ENCODE data around the gene NGEF.

The NGEF gene

GRCh38 chr2:232974396-232974795 is 38.7 kb downstream of the NGEF start:
- Histone ChIP-seq H3K4me3 (ENCODE audit: low read depth in 1 of 2, low read length in 1 of 2) (no peak overlapping the region), H3K27me3 (no peaks in the 10 kb centered on the region), H3K36me3 (no peaks in the 10 kb centered on the region), H3K27ac (no peak overlapping the region), H3K9me3 (no peaks in the 10 kb centered on the region), H3K4me1 (ENCODE audit: control insufficient read depth in 1 of 2, insufficient read depth in 1 of 2, low read depth in 1 of 2, low read length in 1 of 2) (no peaks in the 10 kb centered on the region)
- TF ChIP-seq, protein P1, sequence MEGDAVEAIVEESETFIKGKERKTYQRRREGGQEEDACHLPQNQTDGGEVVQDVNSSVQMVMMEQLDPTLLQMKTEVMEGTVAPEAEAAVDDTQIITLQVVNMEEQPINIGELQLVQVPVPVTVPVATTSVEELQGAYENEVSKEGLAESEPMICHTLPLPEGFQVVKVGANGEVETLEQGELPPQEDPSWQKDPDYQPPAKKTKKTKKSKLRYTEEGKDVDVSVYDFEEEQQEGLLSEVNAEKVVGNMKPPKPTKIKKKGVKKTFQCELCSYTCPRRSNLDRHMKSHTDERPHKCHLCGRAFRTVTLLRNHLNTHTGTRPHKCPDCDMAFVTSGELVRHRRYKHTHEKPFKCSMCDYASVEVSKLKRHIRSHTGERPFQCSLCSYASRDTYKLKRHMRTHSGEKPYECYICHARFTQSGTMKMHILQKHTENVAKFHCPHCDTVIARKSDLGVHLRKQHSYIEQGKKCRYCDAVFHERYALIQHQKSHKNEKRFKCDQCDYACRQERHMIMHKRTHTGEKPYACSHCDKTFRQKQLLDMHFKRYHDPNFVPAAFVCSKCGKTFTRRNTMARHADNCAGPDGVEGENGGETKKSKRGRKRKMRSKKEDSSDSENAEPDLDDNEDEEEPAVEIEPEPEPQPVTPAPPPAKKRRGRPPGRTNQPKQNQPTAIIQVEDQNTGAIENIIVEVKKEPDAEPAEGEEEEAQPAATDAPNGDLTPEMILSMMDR (IDR thresholded peaks at IDR 0.05): no peak

- no peak overlapping the region for H3K4me3 ChIP-seq (ENCODE audit: low read depth in 1 of 2, low read length in 1 of 2)
- no peaks in the 10 kb centered on the region for H3K9me3 ChIP-seq
- no peaks in the 10 kb centered on the region for H3K27me3 ChIP-seq
- H3K27ac ChIP-seq: no peak overlapping the region
- TF ChIP-seq, protein P1 (IDR thresholded peaks at IDR 0.05): no peak
- no peaks in the 10 kb centered on the region for H3K36me3 ChIP-seq
- H3K4me1 ChIP-seq (ENCODE audit: control insufficient read depth in 1 of 2, insufficient read depth in 1 of 2, low read depth in 1 of 2, low read length in 1 of 2): no peaks in the 10 kb centered on the region
These were observed 39.3 kb downstream of the NGEF start for GRCh38 chr2:232973796-232974195.

DNA sequence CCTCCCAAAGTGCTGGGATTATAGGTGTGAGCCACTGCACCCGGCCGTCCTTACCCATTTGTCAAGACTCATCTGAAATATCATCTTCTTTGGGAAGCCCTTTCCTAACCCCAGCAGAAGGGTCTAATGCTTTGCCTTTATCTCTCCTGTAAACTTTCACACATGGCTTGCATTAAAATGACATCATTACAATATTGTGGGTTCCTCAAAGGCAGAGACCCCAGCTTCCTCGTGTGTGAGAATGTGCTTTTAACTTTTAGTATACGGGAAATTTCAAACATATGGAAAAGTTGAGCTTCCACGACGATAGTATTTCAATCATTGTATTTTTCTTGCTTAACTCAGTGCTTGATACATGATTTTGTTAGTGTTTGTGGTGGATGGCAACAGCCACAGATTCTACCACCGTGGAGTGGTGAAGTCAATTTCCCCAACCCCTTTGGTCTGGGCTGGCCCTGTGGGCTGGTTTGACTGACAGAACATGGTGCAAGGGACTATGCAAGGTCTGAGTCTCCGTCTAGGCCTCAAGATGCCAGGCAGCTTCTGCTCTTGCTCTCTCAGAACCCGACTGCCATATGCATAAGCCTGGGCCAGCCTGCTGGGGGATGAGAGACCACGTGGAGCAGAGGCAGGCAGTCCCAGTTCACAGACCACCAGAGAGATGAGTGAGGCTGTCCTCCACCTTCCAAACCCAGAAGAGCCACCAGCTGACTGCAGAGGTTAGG is 39.9 kb downstream of the NGEF start:
- no peaks in the 10 kb centered on the region for H3K36me3 ChIP-seq
- TF ChIP-seq, protein P1 (IDR thresholded peaks at IDR 0.05): no peak
- H3K27ac ChIP-seq: no peak overlapping the region
- no peaks in the 10 kb centered on the region for H3K27me3 ChIP-seq
- no peak overlapping the region for H3K4me3 ChIP-seq (ENCODE audit: low read depth in 1 of 2, low read length in 1 of 2)
- H3K9me3 ChIP-seq: no peaks in the 10 kb centered on the region
- H3K4me1 ChIP-seq (ENCODE audit: control insufficient read depth in 1 of 2, insufficient read depth in 1 of 2, low read depth in 1 of 2, low read length in 1 of 2): no peaks in the 10 kb centered on the region

DNA sequence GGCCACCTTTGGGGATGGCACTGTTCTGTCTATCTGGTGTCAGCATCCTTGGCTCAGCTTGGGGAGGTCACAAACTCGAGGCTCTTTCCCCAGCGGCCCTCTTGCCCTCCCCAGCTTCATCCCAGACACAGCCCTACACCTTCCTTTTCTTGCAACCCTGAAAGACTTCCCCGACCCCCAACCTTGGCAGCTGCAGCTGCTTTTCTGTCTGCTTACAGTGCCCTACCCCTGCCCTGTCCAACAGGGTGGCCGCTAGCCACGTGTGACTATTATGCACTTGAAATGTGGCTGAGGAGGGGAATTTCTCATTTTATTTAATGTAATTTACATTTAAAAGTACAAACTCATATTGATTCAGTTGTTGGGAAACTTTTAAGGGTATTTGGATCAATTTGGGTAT is 41.3 kb downstream of the NGEF start:
- TF ChIP-seq, protein P1 (IDR thresholded peaks at IDR 0.05): no peak
- H3K36me3 ChIP-seq: no peaks in the 10 kb centered on the region
- no peak overlapping the region for H3K4me3 ChIP-seq (ENCODE audit: low read depth in 1 of 2, low read length in 1 of 2)
- no peaks in the 10 kb centered on the region for H3K27me3 ChIP-seq
- H3K9me3 ChIP-seq: no peaks in the 10 kb centered on the region
- no peak overlapping the region for H3K27ac ChIP-seq
- no peaks in the 10 kb centered on the region for H3K4me1 ChIP-seq (ENCODE audit: control insufficient read depth in 1 of 2, insufficient read depth in 1 of 2, low read depth in 1 of 2, low read length in 1 of 2)

- no peaks in the 10 kb centered on the region for H3K36me3 ChIP-seq
- TF ChIP-seq, protein P1 (IDR thresholded peaks at IDR 0.05): no peak
- no peaks in the 10 kb centered on the region for H3K9me3 ChIP-seq
- no peak overlapping the region for H3K4me3 ChIP-seq (ENCODE audit: low read depth in 1 of 2, low read length in 1 of 2)
- no peaks in the 10 kb centered on the region for H3K4me1 ChIP-seq (ENCODE audit: control insufficient read depth in 1 of 2, insufficient read depth in 1 of 2, low read depth in 1 of 2, low read length in 1 of 2)
- no peak overlapping the region for H3K27ac ChIP-seq
- peaks cover 9% of the 10 kb centered on the region for H3K27me3 ChIP-seq
These were observed 43.0 kb downstream of the NGEF start for GRCh38 chr2:232970051-232970450.
